22Rv1 (cell line): Measurements from ENCODE around the gene CCR1.

ENCODE experiments used
- CTCF ChIP-seq: fragments of 450-650 bp; IDR thresholded peaks from 2 replicates; pipeline ENCODE4 v1.5.1; 2017; ENCODE audit warnings: mild to moderate bottlenecking
- ZFX ChIP-seq: fragments of 450-650 bp; IDR thresholded peaks from 2 replicates; pipeline ENCODE4 v1.6.1; 2017; ENCODE audit warnings: antibody characterized with exemption, borderline replicate concordance

GRCh38 chr3:46200211-46200610 lies 7.9 kb downstream of the CCR1 start:
- TF ChIP-seq CTCF (no peak), ZFX (no peak)
